Ishikawa (cell line): ENCODE data around the gene CAPZB.

Source experiments
- CEBPB ChIP-seq: IDR thresholded peaks from 2 replicates; pipeline ENCODE4 v1.6.1; 2012
- CREB1 ChIP-seq: IDR thresholded peaks from 2 replicates; pipeline ENCODE4 v1.6.1; 2012; ENCODE audit warnings: low read depth
- EGR1 ChIP-seq: IDR thresholded peaks from 2 replicates; pipeline ENCODE4 v1.6.1; 2012
- EP300 ChIP-seq: IDR thresholded peaks from 2 replicates; pipeline ENCODE4 v1.6.1; 2012; ENCODE audit warnings: borderline replicate concordance
- FOXM1 ChIP-seq: IDR thresholded peaks from 2 replicates; pipeline ENCODE4 v1.6.1; 2012; ENCODE audit warnings: low read depth, borderline replicate concordance
- MAX ChIP-seq: IDR thresholded peaks from 2 replicates; pipeline ENCODE4 v1.6.1; 2012
- NFIC ChIP-seq: IDR thresholded peaks from 2 replicates; pipeline ENCODE4 v1.6.1; 2012
- RAD21 ChIP-seq: IDR thresholded peaks from 2 replicates; pipeline ENCODE4 v1.6.1; 2012; ENCODE audit warnings: low read depth
- REST ChIP-seq: IDR thresholded peaks from 2 replicates; pipeline ENCODE4 v1.6.1; 2012; ENCODE audit warnings: low read depth, mild to moderate bottlenecking
- TAF1 ChIP-seq: IDR thresholded peaks from 2 replicates; pipeline ENCODE4 v1.6.1; 2012; ENCODE audit warnings: low read depth, mild to moderate bottlenecking
- TCF12 ChIP-seq: IDR thresholded peaks from 2 replicates; pipeline ENCODE4 v1.6.1; 2012; ENCODE audit warnings: low read depth
- TEAD4 ChIP-seq: IDR thresholded peaks from 2 replicates; pipeline ENCODE4 v1.6.1; 2012
- USF1 ChIP-seq: IDR thresholded peaks from 2 replicates; pipeline ENCODE4 v1.6.1; 2012
- YY1 ChIP-seq: IDR thresholded peaks from 2 replicates; pipeline ENCODE4 v1.6.1; 2012; ENCODE audit warnings: low read depth
- ZBTB7A ChIP-seq: IDR thresholded peaks from 2 replicates; pipeline ENCODE4 v1.6.1; 2012; ENCODE audit warnings: low read depth

Gene CAPZB

GRCh38 chr1:19312782-19313635 is 172.3 kb downstream of the CAPZB start:
- TF ChIP-seq USF1: no peak
- no peak for TF ChIP-seq MAX
- TF ChIP-seq YY1: no peak
- TF ChIP-seq NFIC: no peak
- no peak for TF ChIP-seq FOXM1
- no peak for TF ChIP-seq EP300
- no peak for TF ChIP-seq RAD21
- no peak for TF ChIP-seq EGR1
- TF ChIP-seq TCF12: no peak
- no peak for TF ChIP-seq TAF1
- no peak for TF ChIP-seq CEBPB
- no peak for TF ChIP-seq ZBTB7A
- TF ChIP-seq TEAD4: no peak
- TF ChIP-seq REST: no peak
- TF ChIP-seq CREB1: no peak

DNA sequence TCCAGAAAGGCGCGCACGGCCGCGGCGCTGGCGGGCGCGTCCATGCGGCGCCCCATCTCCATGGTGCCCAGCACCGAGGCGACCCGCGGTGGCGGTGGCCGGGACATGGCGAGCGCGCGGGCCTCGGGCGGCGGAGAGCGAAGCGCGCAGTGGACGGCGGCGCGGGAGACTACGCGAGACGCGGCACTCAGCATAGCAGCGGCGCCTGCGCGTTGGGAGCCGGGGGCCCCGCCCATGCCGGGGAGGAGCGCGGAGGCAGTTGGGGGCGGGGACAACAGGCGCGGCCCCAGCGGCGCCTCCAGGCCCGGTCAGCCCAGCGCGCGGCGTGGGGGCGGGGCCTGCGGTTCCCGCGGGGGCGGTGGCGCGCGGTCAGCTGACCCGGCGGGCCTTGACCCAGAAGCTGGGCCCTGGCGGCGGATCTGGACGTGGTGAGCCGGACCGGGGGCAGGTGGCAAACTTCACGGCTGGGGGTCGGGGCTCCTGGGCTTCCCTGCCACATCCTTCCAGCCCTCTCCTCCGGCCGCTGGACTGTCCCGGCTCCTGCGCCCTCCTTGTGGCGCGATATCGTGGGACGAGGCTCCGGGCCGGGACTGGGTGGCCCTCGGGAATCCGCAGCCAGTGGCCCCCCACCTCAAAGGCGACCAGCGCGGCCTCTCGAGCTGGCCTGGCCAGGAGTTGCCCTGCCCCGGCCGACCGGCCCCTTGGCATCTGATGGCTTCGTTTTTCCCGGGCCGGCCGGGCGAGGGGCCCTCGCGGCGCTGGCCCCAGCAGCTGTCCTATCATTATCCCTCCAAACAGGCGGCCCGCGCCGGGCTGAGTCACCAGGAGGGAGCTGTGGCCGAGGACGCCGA is 173.2 kb downstream of the CAPZB start, which contains the start of the genes AKR7A2 and SLC66A1:
AKR7A2 (minus strand) TSS at position 214 of the 851 bp plus-strand sequence; CDS start at position 194, 20 bp downstream.
SLC66A1 (plus strand) TSS at position 396 of the 851 bp plus-strand sequence. CDS start 5,352 bp downstream, outside the sequence.
- peak; percentile 74 for TF ChIP-seq TAF1
- no peak for TF ChIP-seq REST
- peak; percentile 89 for TF ChIP-seq EGR1
- TF ChIP-seq MAX: peak; percentile 85
- TF ChIP-seq USF1: peak; percentile 92
- 0 out of 2 replicates have a peak, but pooled peaks have one; percentile 27 for TF ChIP-seq TCF12
- peak; percentile 73 for TF ChIP-seq ZBTB7A
- no peak for TF ChIP-seq CEBPB
- 0 out of 2 replicates have a peak, but pooled peaks have one; percentile 40 for TF ChIP-seq YY1

DNA sequence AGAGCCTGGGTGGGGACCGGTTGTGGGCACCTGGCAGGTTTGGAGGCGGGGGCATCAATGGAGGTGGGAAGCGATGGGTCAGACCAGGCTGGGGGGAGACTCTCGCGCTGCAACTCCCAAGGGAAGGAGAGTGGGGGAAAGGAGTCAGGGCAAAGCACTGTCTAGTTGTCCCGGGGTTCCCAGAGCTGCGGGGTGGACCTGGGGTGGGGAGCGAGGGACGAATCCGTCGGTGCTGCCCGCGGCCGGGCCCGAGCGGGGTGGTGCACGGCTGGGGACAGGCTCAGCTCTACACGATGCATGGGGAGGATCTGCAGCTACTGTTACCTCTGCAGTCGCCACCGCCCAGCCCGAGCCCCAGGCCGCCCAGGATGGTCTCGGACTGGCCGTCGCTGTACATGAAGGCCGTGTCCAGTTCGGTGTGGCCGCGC is 173.8 kb downstream of the CAPZB start:
- TF ChIP-seq TEAD4 (no peak), CEBPB (no peak), CREB1 (no peak), MAX (no peak), USF1 (no peak), ZBTB7A (no peak), EGR1 (no peak), REST (no peak), FOXM1 (no peak), EP300 (no peak), TAF1 (no peak), YY1 (no peak)
